Cerebellar nuclear complex (tissue), 1 donor: ENCODE measurements around the gene FCMR.
"Not testable (repeated sequence)": the region's sequence is repeated elsewhere in the genome, so short reads cannot be mapped to it uniquely, and the experiment has no call there.

Experiments
- DNase-seq, 2 experiments: peaks; one replicate each; lab custom pipeline; 2025; lab: John Stamatoyannopoulos, UW

Gene FCMR

GRCh38 chr1:206873603-206874188, 48.0 kb downstream of the FCMR start:
- no peak for DNase-seq

- DNase-seq, result no peak
Observed at GRCh38 chr1:206872139-206872538, 49.6 kb downstream of the FCMR start.

- no peak for DNase-seq
Observed at GRCh38 chr1:206868264-206868663, 53.5 kb downstream of the FCMR start.

GRCh38 chr1:206867716-206868115, 54.0 kb downstream of the FCMR start:
- no peak for DNase-seq

- no peak for DNase-seq
Observed at GRCh38 chr1:206867239-206867638, 54.5 kb downstream of the FCMR start.

GRCh38 chr1:206866062-206866461, 55.7 kb downstream of the FCMR start:
- DNase-seq, result no peak

- no peak for DNase-seq
Observed at GRCh38 chr1:206864939-206865671, 56.6 kb downstream of the FCMR start, which contains the start of gene IL20. IL20 (plus strand) TSS chr1:206865623; CDS start chr1:206865853, 230 bp downstream.

GRCh38 chr1:206863266-206863665, 58.5 kb downstream of the FCMR start:
- no peak for DNase-seq

GRCh38 chr1:206860165-206860564, 61.6 kb downstream of the FCMR start:
- DNase-seq, result no peak

GRCh38 chr1:206859082-206859521, 62.6 kb downstream of the FCMR start:
- DNase-seq, result no peak

- no peak for DNase-seq
Observed at GRCh38 chr1:206856674-206857464, 64.9 kb downstream of the FCMR start.

GRCh38 chr1:206855859-206856258, 65.9 kb downstream of the FCMR start:
- DNase-seq, result no peak

GRCh38 chr1:206854401-206855129, 67.2 kb downstream of the FCMR start:
- DNase-seq, result peak in 1 of 2 experiments; percentile 1

GRCh38 chr1:206853696-206854095, 68.0 kb downstream of the FCMR start:
- DNase-seq, result not testable (repeated sequence)
